Naive thymus-derived CD4-positive, alpha-beta T cell (primary cell): ENCODE measurements around the gene PCSK4. TPM values are rescaled to one million over a fixed set of nuclear protein-coding genes. Genes with fewer than 3 reads are reported as not detected.
"Not testable (repeated sequence)": the region's sequence is repeated elsewhere in the genome, so short reads cannot be mapped to it uniquely, and the experiment has no call there.

Source experiments
- ATAC-seq: fragments of 150-1000 bp; cut with Tn5 transposase; 2 replicates; pipeline ENCODE4 v1.10.0; 2021; ENCODE audit warnings: mild to moderate bottlenecking, moderate library complexity
- CTCF ChIA-PET: fragments of 350-600 bp; sonication (Branson Sonifier 250); formaldehyde crosslinking; loops from one replicate; lab custom pipeline; 2021; ENCODE audit warnings: antibody characterized with exemption; lab: Charles Lee
- POLR2A ChIA-PET: fragments of 350-600 bp; sonication (Branson Sonifier 250); formaldehyde crosslinking; loops from one replicate; lab custom pipeline; 2021; ENCODE audit warnings: antibody characterized with exemption, inconsistent platforms; lab: Charles Lee
- DNase-seq, 9 donors: peaks; one replicate each; pipeline versions ENCODE4 v3.0.0 to v3.0.0-alpha.2; 2020 to 2022; ENCODE audit warnings: mixed read lengths in 1 of 9
- H3K27ac ChIP-seq: one replicate; pipeline ENCODE4 v1.7.0; 2013; ENCODE audit warnings: mild to moderate bottlenecking, low read depth, low read length, moderate library complexity
- H3K27me3 ChIP-seq, 2 donors: one replicate each; pipeline ENCODE4 v1.7.0; 2013; ENCODE audit warnings: low read length in 2 of 2, mild to moderate bottlenecking in 2 of 2, moderate library complexity in 2 of 2; ENCODE audit not compliant: control insufficient read depth in 2 of 2, insufficient read depth in 2 of 2
- H3K36me3 ChIP-seq, 3 experiments: 1 replicate in 2 of 3; 2 replicates in 1 of 3; pipeline ENCODE4 v1.7.0; 2013; ENCODE audit warnings: low read length in 3 of 3, mild to moderate bottlenecking in 3 of 3, moderate library complexity in 1 of 3; ENCODE audit not compliant: insufficient read depth in 3 of 3, control insufficient read depth in 2 of 3
- H3K4me1 ChIP-seq, 2 donors: one replicate each; pipeline ENCODE4 v1.7.0; 2013; ENCODE audit warnings: low read length in 2 of 2, mild to moderate bottlenecking in 2 of 2, moderate library complexity in 1 of 2; ENCODE audit not compliant: control insufficient read depth in 2 of 2, insufficient read depth in 2 of 2
- H3K4me3 ChIP-seq: 2 replicates; pipeline ENCODE4 v1.7.0; 2013; ENCODE audit warnings: mild to moderate bottlenecking, low read length
- H3K9me3 ChIP-seq, 3 experiments: 1 replicate in 2 of 3; 2 replicates in 1 of 3; pipeline ENCODE4 v1.7.0; 2013; ENCODE audit warnings: low read length in 3 of 3; ENCODE audit not compliant: control insufficient read depth in 2 of 3
- H3K27ac Mint-ChIP-seq, 9 donors: one replicate each; pipeline ENCODE4 v1.8.0; 2020 to 2022; ENCODE audit warnings: mixed read lengths in 9 of 9, mild to moderate bottlenecking in 8 of 9, moderate library complexity in 5 of 9, inconsistent platforms in 2 of 9
- H3K27me3 Mint-ChIP-seq, 5 donors: one replicate each; pipeline ENCODE4 v1.8.0; 2021 to 2022; ENCODE audit warnings: mixed read lengths in 5 of 5, mild to moderate bottlenecking in 1 of 5
- H3K36me3 Mint-ChIP-seq, 5 donors: one replicate each; pipeline ENCODE4 v1.8.0; 2020 to 2022; ENCODE audit warnings: mixed read lengths in 5 of 5, mild to moderate bottlenecking in 3 of 5, inconsistent platforms in 1 of 5
- H3K4me1 Mint-ChIP-seq, 7 donors: one replicate each; pipeline ENCODE4 v1.8.0; 2020 to 2022; ENCODE audit warnings: mixed read lengths in 7 of 7, mild to moderate bottlenecking in 3 of 7, inconsistent platforms in 1 of 7
- H3K4me3 Mint-ChIP-seq, 10 donors: one replicate each; pipeline ENCODE4 v1.8.0; 2020 to 2022; ENCODE audit warnings: mild to moderate bottlenecking in 10 of 10, mixed read lengths in 10 of 10, moderate library complexity in 6 of 10, inconsistent platforms in 2 of 10
- H3K9me3 Mint-ChIP-seq, 11 donors: one replicate each; pipeline ENCODE4 v1.8.0; 2020 to 2022; ENCODE audit warnings: mixed read lengths in 11 of 11, mild to moderate bottlenecking in 4 of 11, inconsistent platforms in 1 of 11, moderate library complexity in 1 of 11
- intact Hi-C, 2 donors: fragments of 100-400 bp; cut with micrococcal nuclease; formaldehyde crosslinking; loops; one replicate each; pipeline ENCODE4 v1.15.1; 2023
- polyA plus RNA-seq, 2 donors: library from polyadenylated mRNA; unstranded; fragments of 300-500 nt; fragmentation: Illumina TruSeq; gene quantifications; one replicate each; pipeline ENCODE4 v1.2.3, GENCODE V29; 2021
- total RNA-seq, 6 experiments: library from RNA in 5 of 6; stranded (reverse) in 5 of 6; gene quantifications; 1 replicate in 5 of 6; 2 replicates in 1 of 6; pipeline ENCODE4 v1.2.3 and lab custom pipeline; 2021 to 2026

Gene PCSK4
- total and polyA plus RNA-seq, 7 experiments from 2014 or later = 0.64 to 10.8 (median 7.4) TPM

DNA sequence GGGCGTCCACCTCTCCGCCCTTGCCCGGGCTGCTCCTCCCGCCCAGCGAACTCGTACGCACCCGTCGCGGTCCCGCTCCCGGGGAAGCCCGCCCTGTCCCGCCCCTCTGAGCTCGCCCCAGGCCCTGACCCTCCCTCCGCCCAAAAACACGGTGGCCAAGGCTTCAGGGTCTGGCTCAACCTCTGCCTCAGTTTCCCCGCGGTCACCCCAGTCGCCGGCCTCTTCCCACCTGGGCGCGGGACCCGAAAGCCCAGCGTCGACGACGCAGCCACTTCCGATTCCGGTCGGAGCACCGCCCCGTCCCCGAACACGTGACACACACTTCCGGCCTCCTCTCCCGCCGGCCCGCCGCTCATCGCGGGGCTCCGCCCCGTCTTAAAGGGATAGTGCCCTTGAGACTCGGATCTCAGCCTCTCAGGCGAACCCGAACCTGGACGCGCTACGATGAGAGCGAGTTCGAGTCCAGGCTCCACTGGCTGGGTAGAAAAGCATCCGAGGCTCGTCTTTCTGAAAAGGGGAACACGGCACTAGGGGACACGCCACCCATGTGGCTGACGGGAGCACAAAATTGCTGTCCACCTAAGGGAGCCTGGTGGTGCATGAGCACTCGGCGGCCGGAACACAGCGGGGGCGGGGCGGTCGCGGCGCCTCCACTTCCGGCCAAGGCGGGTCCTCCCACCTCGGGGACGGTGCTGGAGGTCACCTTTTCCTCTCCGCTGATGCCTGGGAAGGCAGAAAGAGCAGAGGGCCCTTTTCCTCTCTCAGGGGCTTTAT, 11.0 kb downstream of the PCSK4 start, which contains the start of gene C19orf25:
Gene C19orf25 (minus strand): TSS at position 282 of the 774 bp plus-strand sequence. CDS start 312 bp downstream, outside the sequence.
- H3K4me3 Mint-ChIP-seq = peak within 1 kb of the TSS; percentile 96 to 100 (median 98)
- H3K4me1 ChIP-seq = peaks cover 6 to 12% of the 10 kb centered on the region in 2 donors
- H3K36me3 Mint-ChIP-seq = peaks cover 0 to 8% (median 4%) of the 10 kb centered on the region in 5 donors
- H3K27ac ChIP-seq = peak within 1 kb of the TSS; percentile 86
- H3K36me3 ChIP-seq = peaks cover 0 to 25% (median 0%) of the 10 kb centered on the region in 3 experiments
- H3K9me3 ChIP-seq = no peaks in the 10 kb centered on the region
- peak within 1 kb of the TSS; percentile 94 to 98 (median 96) for H3K27ac Mint-ChIP-seq
- DNase-seq (peak; percentile 81 to 94 (median 88)), ATAC-seq (peak; percentile 98)
- peaks cover 0 to 3% (median 0%) of the 10 kb centered on the region in 5 donors for H3K27me3 Mint-ChIP-seq
- POLR2A ChIA-PET = interaction anchor here (1.1 to 1.6 kb wide), 2 partner anchors 8 to 10 kb away, joined by 3 to 5 read pairs; no protein-coding TSS in a partner anchor
- H3K4me3 ChIP-seq = peak within 1 kb of the TSS; percentile 82
- CTCF ChIA-PET = no interaction called here
- no peaks in the 10 kb centered on the region for H3K9me3 Mint-ChIP-seq
- no peaks in the 10 kb centered on the region for H3K27me3 ChIP-seq
- intact Hi-C loops = loop anchor here (1.0 to 2.0 kb wide), 7 partner anchors 9 to 96 kb away; partner anchors contain the start of genes PCSK4 (in 2 of the 2), RPS15 (in 2 of the 2), DAZAP1 (in 1 of the 2) and NDUFS7 (in 1 of the 2)
- H3K4me1 Mint-ChIP-seq = peaks cover 11 to 24% (median 15%) of the 10 kb centered on the region in 7 donors

DNA sequence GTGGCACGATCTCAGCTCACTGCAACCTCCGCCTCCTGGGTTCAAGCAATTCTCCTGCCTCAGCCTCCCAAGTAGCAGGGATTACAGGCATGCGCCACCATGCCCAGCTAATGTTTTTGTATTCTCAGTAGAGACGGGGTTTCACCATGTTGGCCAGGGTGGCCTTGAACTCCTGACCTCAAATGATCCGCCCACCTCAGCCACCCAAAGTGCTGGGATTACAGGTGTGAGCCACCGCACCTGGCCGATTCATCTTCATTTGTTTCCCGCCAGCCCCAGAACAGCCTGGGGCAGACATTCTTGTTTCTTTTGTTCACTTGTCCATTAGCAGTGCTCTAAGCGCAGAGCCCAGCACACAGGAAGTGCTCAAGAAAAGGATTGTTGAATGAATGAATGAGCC, 13.1 kb downstream of the PCSK4 start:
- Mint-ChIP-seq H3K4me3 (peak overlapping the region; percentile 29 to 98 (median 50)), H3K4me1 (peaks cover 11 to 32% (median 18%) of the 10 kb centered on the region in 7 donors)
- H3K4me3 ChIP-seq, DNase-seq, H3K27ac ChIP-seq, H3K27me3 Mint-ChIP-seq, ATAC-seq, H3K9me3 ChIP-seq, H3K27me3 ChIP-seq, H3K9me3 Mint-ChIP-seq, intact Hi-C loops, H3K27ac Mint-ChIP-seq, CTCF ChIA-PET, H3K36me3 Mint-ChIP-seq: not testable (repeated sequence)
- peaks cover 6 to 12% of the 10 kb centered on the region in 2 donors for H3K4me1 ChIP-seq
- POLR2A ChIA-PET = interaction anchor here (0.7 to 1.1 kb wide), 2 partner anchors 8 to 14 kb away, joined by 3 to 4 read pairs; partner anchors contain the start of genes PCSK4 and REEP6
- H3K36me3 ChIP-seq = peaks cover 0 to 26% (median 0%) of the 10 kb centered on the region in 3 experiments

DNA sequence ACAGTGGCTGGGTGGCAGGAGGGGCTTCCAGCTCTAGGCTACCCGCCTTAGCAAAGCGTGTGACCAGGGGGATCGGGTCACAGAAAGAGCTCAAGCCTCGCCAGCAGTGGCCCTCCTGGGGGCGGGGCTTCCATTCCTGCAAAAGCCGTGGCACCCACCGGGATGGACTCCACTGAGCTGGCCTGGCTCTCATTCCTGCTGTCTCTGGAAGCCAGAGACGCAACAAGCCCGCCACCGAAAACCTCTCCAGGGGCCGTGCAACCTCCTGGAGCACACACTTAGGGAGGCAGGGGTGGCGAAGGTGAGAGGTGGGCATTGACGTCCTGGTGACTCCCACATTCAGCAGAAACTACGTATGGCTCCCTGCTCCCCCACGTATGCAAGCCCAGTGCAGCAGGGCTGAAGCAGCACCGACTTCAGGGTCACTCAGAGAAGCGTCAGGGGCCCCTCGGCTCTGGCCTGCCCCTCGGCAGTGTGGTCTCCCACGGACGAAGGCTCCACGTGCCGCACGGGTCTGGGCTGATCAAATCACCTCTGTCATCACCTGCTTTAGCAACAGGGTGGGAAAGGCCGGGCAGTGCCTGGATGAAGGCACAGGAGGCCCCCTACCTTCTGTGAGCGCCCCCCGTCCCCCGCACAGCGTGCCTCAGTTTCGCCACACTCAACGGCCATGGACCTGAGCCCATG, 14.3 kb downstream of the PCSK4 start:
- H3K36me3 ChIP-seq = peaks cover 0 to 26% (median 0%) of the 10 kb centered on the region in 3 experiments
- no peaks in the 10 kb centered on the region for H3K9me3 Mint-ChIP-seq
- DNase-seq = no peak
- no peaks in the 10 kb centered on the region for H3K9me3 ChIP-seq
- H3K4me1 ChIP-seq = peaks cover 17 to 22% of the 10 kb centered on the region in 2 donors
- ChIA-PET POLR2A (interaction anchor here (0.9 to 1.3 kb wide), 2 partner anchors 10 to 15 kb away, joined by 3 to 5 read pairs; partner anchors contain the start of genes PCSK4 and REEP6), CTCF (no interaction called here)
- intact Hi-C loops = no loop called here
- H3K4me1 Mint-ChIP-seq = peaks cover 11 to 36% (median 26%) of the 10 kb centered on the region in 7 donors
- no peaks in the 10 kb centered on the region for H3K27me3 ChIP-seq
- peaks cover 0 to 8% (median 4%) of the 10 kb centered on the region in 5 donors for H3K36me3 Mint-ChIP-seq
- H3K27ac Mint-ChIP-seq = no peak overlapping the region
- ATAC-seq = no peak
- peaks cover 0 to 15% (median 0%) of the 10 kb centered on the region in 5 donors for H3K27me3 Mint-ChIP-seq
- no peak overlapping the region for H3K4me3 ChIP-seq
- H3K4me3 Mint-ChIP-seq = peak overlapping the region in 1 of 10 donors; percentile 29
- no peak overlapping the region for H3K27ac ChIP-seq

DNA sequence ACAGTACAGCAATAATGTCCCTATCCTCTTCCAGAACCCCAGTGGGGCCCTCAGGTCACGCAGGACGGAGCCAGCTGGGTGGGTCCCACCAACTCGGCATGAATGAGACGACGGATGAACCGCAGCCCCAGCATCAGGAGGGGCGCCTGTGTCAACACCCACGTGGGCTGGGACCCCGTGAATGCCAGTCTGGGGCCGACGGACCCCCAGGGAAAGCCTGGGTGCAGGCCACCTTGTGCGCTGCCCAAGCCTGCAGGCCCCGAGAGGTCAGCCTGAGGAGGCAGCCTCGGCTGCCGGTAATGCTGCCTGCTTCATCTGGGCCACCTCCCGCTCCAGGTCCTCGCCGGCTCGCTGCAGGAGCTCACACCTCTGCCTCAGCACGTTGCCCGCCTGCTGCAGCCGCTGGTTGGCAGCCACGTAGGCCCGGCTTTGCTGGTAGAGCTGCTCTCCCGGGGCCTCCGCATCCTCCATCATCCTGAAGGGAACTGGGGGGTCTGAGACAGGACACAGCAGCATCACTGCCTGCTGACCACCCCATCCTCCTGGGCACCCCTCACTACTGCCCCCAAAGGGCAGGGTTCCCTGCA, 15.3 kb downstream of the PCSK4 start:
- Histone ChIP-seq H3K4me3 (no peak overlapping the region), H3K36me3 (peaks cover 0 to 26% (median 0%) of the 10 kb centered on the region in 3 experiments), H3K4me1 (peaks cover 18 to 25% of the 10 kb centered on the region in 2 donors), H3K27me3 (no peaks in the 10 kb centered on the region), H3K27ac (no peak overlapping the region), H3K9me3 (no peaks in the 10 kb centered on the region)
- CTCF ChIA-PET = interaction anchor here (0.6 kb wide), 1 partner anchor 71 kb away, joined by 4 read pairs; no protein-coding TSS in a partner anchor
- intact Hi-C loops = no loop called here
- Mint-ChIP-seq H3K9me3 (no peaks in the 10 kb centered on the region), H3K36me3 (peaks cover 0 to 8% (median 4%) of the 10 kb centered on the region in 5 donors), H3K4me3 (peak overlapping the region in 1 of 10 donors; percentile 34), H3K4me1 (peaks cover 11 to 36% (median 20%) of the 10 kb centered on the region in 7 donors), H3K27me3 (peaks cover 0 to 19% (median 0%) of the 10 kb centered on the region in 5 donors), H3K27ac (no peak overlapping the region)
- ATAC-seq = no peak
- DNase-seq = no peak
- POLR2A ChIA-PET = interaction anchor here (0.6 to 1.3 kb wide), 3 partner anchors 9 to 25 kb away, joined by 3 to 5 read pairs (median 4); partner anchors contain the start of genes PCSK4 and REEP6

DNA sequence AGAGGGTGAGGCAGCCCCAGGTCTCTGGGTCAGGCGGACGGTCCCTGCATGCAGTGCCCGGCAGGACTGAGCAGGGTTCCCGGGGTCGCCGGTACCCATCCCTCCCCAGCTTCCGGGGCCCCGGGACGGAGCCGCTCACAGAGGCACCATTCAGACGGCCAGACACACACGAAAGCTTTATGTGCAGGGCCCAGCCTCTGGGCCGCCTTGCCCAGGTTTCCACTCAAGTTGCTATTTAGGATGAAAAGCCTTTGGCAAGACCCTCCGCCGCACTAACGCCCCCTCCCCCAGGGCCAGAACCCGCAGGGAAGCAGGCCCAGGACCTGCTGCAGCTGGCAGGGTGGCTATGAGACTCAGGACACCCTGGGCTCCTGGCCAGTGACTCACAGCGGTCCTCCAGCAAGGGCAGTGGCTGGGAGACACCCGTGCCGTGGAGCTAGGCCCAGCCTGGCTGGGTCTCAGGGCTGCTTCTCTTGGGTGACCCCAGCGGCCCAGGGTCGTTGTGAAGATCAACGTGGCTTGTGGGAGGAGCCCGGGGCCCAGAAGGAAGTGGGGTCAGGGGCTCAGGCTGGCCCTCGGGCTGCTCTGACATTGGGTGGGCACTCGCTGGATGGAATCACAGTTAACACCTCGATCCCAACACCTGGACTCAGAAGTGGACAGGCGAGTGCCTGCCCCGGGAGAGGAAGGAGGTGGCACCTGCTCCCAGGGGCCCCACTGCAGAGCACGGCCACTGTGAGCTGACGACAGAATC, 16.0 kb downstream of the PCSK4 start:
- ATAC-seq = no peak
- Histone ChIP-seq H3K36me3 (peaks cover 0 to 26% (median 0%) of the 10 kb centered on the region in 3 experiments), H3K4me1 (peaks cover 18 to 25% of the 10 kb centered on the region in 2 donors), H3K27me3 (no peaks in the 10 kb centered on the region), H3K9me3 (no peaks in the 10 kb centered on the region), H3K4me3 (no peak overlapping the region), H3K27ac (no peak overlapping the region)
- intact Hi-C loops = no loop called here
- H3K27ac Mint-ChIP-seq = no peak overlapping the region
- no peak overlapping the region for H3K4me3 Mint-ChIP-seq
- no peak for DNase-seq
- H3K36me3 Mint-ChIP-seq = peaks cover 0 to 7% (median 3%) of the 10 kb centered on the region in 5 donors
- H3K9me3 Mint-ChIP-seq = no peaks in the 10 kb centered on the region
- ChIA-PET CTCF (interaction anchor here (0.6 kb wide), 1 partner anchor 71 kb away, joined by 4 read pairs; no protein-coding TSS in a partner anchor), POLR2A (interaction anchor here (0.6 to 1.3 kb wide), 3 partner anchors 16 to 205 kb away, joined by 3 to 5 read pairs (median 4); partner anchors contain the start of genes CIRBP, PCSK4 and REEP6)
- peaks cover 0 to 18% (median 0%) of the 10 kb centered on the region in 5 donors for H3K27me3 Mint-ChIP-seq
- peaks cover 9 to 34% (median 18%) of the 10 kb centered on the region in 7 donors for H3K4me1 Mint-ChIP-seq
